SKM-1 treated with dmso at 0.1 percent for 144 hours (cell line): ENCODE results near the gene ZNHIT3.

Source experiments
- DNase-seq: peaks from one replicate; lab custom pipeline; 2025; ENCODE audit not compliant: unreplicated experiment; lab: John Stamatoyannopoulos, UW

ZNHIT3 gene

DNA sequence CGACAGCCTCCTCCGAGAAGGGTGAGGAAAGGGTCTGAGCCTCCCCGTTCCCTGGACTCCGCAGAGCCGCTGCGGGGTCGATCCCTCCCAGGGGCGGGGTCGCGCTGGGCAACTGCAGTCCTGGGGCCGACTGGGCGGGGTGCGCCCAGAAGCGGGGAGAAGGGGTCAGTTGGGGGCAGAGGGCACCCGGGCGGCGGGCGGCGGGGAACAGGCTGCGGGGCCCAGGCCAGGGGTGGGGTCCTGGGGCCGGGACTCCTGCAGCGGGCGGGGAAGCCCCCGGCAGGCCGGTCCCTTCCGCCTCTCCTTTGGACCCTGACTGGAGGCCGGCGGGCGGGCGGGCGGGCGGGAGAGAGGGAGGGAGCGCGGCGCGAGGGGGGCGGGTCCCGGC is 58.6 kb downstream of the ZNHIT3 start:
- no peak for DNase-seq
